GM18519 (cell line): ENCODE data around the gene TMEM107.

Source experiments
- ATAC-seq: cut with Tn5 transposase; IDR thresholded peaks from one replicate; pipeline ENCODE4 v1.9.1; 2021; ENCODE audit warnings: mild to moderate bottlenecking, moderate library complexity; ENCODE audit not compliant: unreplicated experiment, low FRiP score

TMEM107 gene

DNA sequence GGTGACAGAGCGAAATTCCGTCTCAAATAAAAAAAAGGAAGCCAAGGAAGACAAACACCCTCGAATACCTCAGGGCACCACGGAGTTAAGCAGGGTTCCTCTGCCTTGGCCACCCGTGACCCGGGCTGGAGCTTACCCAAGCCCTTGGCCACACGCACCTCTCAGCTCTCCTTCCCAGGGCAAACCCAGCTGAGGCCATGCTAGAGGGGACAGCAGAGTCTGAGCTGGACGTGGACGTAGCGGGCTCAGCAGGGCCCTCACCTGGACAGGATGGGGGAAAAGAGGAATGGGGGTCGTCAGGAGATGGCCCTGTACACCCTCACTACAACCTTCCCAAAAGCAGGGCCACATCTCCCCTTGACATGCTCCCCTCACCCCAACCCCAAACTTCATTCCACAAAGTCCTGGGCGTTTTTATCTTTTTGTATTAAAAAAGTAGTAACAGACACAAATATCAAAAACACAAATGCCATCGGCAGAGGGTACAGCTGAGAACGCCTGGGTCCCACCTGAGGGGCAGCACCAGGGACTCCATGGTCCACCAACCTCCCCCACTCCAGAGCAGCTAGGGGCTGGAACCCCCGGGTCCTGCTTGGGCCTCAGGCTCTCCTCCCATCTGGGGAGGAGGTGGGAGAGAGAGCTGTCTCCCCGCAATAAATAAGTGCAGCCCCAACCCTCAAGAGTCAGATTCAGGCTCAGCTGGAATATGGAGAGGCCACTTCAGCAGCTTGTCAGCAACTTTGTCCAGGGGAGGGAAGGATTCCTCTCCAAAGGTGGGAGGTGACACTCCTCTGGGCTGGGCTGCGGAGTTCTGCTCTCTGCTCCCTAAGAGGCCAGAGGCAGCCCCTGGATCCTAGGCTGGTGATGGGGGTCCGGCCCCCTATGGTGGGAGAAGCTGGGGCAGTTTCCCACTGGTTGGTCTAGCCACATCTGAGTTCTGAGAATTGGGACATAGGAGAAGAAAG lies 35.8 kb downstream of the TMEM107 start:
- no peak for ATAC-seq

DNA sequence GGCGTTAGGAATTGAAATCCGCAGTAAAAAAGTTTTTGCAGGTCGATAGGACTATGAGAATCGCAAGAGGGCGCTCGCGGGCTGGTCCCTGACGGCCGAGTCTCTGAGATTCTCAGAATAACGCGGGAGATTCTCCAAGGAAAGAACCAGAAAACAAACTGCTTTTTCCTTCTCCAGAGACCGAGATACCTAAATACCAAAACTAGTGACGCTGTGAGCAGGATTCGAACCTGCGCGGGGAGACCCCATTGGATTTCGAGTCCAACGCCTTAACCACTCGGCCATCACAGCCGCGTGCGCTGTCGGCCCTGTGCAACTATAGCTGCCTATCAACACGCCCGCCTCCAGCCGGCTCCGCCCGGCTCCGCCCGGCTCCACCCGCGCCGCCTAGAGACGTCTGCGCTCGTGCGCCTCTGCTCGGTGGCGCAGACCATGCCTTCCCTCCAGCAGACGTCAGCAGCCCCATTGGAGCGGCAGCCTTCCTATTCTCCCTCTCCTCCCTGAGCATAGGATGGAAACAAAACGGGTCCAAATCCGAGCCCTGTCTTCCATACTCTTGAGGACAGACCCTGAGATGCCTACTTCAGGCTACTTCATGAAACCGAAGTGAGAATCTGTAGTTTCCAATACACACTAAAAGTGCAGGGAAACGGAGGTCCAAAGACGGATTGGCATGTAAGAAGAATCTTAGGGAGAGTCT lies 37.4 kb downstream of the TMEM107 start:
- peak; percentile 58 for ATAC-seq

DNA sequence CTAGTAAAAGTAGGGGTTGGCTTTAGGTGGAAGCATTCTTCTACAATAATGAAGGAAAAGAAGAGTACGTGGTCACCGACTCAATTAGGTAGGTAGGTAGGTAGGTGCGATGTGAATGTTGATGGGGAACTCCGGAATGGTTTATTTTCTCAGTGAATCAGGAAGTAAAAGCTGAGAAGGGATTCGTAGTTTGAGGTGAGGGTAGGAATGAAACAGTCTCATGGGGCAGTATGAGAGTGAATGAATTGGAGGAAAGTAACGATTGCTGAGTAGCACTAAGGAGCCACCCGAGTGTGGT lies 37.9 kb downstream of the TMEM107 start:
- ATAC-seq = no peak

DNA sequence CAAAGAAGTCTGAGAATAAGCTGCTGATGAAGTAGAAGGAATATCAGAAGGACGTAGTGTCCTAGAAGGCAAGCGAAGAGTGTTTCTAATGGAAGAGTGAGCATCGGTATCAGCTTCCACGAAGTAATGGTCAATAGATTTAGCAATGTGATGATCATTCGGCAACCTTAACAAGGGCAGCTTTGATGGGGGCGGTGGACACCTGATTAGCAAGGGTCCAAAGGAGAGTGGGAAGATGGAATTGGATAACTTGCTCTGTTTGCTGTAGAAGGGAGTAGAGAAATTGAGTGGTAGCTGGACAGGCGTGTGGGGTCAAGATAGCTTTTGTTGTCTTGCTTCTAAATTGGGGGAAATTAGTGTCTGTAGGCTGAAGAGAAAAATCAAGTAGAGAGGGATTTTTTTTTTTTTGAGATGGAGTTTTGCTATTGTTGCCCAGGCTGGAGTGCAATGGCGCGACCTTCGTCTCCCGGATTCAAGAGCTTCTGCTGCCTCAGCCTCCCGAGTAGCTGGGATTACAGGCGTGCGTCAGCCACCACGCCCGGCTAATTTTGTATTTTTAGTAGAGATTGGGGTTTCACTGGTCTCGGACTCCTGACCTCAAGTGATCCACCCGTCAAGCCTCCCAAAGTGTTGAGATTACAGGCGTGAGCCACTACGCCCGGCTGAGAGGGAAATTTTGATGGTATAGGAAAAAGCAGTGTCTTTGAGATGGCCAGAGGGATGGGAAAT lies 38.4 kb downstream of the TMEM107 start:
- ATAC-seq = no peak

DNA sequence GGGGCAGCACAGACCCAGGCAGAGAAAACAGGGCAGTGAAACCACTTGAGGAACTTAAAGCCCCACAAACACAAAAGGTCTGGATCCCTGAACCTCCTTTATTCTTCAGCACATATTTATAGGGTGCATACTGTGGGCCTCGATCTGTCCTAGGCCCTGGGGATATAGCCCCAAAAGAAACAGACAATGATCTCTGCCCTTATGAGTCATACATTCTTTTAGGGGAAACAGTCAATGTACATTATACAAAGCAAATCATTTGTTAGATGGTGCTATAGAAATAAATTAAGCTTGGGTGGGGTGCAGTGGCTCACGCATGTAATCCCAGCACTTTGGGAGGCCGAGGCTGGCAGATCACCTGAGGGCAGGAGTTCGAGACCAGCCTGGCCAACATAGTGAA lies 42.2 kb downstream of the TMEM107 start:
- ATAC-seq = no peak

DNA sequence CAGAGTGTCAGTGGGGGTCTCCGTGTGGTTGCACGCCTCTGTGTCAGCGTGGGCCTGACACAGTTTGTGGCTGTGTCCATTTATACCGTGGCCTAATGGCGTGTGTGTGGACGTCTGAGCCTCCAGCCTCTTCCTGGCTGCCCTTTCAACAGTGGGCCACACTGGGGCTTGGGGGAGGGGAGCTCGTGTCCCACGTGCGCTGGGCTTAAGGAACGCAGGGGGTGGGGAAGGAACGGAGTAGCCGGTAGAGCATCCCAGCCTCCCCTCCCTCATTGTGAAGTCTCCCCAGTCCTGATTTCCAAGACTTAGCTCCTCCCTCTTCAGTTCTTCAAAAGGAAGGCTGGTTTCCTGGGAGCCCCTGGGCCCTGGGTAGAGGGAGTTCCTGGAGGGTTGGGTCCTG lies 42.8 kb downstream of the TMEM107 start:
- ATAC-seq = no peak

DNA sequence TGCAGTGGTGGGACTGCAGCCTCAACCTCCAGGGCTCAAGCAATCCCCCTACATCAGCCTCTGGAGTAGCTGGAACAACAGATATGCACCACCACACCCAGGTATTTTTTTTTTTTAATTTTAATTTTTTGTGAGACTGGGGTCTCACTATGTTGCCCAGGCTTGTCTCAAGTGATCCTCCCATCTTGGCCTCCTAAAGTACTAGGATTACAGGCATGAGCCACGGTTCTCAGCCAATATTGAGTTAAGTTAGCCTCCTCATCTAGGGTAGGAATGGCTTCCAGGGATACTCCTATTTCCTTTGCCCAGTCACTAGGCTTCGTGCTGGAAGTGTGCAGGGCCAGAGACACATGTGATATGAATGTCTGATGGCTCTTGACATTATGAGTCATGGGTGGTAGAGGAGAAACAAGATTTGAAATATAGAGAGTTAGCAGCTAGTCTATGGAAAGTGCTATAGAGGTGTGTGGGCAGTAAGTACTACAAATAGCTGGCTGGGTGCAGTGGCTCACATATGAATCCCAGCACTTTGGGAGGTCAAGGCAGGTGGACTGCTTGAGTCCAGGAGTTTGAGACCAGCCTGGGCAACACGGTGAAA lies 44.2 kb downstream of the TMEM107 start:
- no peak for ATAC-seq

DNA sequence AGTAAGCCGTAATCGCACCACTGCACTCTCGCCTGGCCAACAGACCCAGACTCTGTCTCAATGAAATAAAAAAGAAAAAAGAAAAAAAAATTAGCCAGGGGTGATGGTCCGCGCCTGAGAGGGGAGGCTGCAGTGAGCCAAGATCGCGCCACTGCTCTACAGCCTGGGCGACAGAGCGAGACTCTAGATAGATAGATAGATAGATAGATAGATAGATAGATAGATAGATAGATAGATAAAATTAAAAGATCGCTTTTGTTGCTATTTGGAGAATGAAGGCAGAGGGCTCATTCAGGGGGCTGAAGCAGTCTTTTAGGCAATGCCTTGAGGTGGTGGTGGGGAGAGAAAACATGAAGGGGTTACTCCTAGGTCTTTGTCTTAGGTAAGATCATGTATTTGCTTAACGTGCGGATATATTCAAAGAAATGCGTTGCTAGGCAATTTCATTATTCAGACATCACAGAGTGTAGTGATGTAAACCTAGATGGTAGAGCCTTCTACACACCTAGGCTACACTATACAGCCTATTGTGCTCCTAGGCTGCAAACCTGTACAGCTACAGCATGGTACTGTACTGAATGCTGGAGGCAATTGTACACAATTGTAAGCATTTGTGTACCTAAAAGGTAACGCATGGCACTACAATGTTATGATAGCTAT lies 47.9 kb downstream of the TMEM107 start:
- no peak for ATAC-seq

DNA sequence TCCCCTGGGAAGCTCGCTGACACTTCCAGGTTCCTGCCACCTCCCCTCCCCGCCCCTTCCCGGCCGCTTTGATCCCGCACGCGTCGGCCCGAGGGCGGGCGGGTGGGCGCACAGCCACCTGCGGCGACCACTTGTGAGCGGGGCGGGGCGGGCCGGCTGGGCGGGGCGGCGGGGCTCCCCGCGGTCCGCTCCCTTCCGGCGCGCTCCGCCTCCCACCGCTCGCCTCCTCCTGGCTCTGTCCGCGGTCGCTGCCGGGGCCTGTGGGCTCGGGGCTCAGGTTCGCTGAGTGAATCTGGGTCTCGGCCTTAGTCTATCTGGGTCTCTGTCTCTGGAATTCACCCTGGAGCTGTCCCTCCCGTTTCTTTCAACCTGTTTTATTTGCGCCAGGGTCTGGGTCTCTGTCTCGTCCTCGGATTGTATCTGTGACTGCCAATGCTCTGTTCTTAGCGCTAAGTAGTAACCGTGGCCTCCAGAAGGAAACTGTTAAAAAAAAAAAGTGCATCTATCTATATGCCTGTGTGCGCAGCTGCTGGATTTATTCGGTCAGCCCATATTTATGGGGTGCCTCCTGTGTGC lies 49.6 kb downstream of the TMEM107 start:
- ATAC-seq = no peak

DNA sequence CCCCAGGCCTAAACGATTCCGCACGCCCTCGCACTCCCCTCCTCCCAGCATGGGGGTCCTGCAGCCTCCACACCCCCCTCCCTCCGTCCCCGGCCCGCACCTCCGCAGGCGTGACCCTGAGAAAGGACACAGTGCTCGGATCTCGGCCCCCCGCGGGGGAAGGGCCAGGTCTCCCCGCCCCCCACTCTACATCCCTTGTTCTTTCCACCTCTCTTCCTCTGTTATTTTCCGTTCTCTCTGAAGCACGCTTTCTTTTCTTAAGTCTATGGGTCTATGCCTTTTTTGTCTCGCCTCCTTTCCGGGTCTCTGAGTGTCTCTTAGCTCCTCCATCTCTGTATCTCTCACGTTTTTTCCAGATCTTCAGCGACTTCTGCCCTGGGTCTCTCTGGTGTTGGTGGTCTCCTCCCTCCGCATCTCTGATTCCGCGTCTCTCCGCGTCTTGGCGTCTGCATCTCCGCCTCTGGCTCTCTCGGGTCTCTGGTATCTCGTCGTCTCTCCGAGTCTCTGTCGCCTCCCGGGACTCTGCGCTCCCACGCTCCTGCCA lies 50.2 kb downstream of the TMEM107 start:
- no peak for ATAC-seq

DNA sequence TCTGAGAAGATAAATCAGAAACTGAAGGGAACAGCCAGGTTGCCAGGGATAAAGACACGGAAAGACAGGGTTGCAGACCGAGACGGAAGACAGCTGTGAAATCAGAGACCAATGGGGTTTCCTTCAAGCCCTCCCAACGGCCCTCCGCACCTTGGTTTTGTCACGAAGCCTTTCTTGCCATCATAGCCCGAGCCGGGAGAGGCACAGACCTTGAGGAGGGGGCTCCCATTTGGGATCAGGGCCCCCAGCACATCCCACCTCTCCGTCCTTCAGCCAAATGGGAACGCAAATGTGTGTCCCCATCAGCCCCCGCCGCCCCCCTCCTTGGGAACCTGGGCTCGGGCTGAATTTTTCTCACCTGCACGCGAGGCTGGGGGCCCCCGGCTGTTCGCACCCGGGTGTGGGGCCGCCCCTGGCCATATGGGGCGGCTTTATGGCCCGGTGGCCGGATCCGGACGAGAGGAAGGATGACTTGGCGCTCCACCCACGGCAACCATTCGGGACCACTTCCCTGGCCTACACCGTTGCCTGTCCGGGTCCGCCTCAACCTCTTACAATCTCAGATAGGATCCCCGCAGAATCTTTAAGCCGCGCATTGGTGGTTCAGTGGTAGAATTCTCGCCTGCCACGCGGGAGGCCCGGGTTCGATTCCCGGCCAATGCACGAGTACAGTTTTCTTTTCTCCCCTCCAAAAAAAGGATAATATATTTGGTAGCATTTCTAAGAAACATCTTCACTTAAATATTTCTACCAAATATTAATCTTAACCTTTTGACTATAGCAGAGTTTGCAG lies 50.8 kb downstream of the TMEM107 start:
- no peak for ATAC-seq

DNA sequence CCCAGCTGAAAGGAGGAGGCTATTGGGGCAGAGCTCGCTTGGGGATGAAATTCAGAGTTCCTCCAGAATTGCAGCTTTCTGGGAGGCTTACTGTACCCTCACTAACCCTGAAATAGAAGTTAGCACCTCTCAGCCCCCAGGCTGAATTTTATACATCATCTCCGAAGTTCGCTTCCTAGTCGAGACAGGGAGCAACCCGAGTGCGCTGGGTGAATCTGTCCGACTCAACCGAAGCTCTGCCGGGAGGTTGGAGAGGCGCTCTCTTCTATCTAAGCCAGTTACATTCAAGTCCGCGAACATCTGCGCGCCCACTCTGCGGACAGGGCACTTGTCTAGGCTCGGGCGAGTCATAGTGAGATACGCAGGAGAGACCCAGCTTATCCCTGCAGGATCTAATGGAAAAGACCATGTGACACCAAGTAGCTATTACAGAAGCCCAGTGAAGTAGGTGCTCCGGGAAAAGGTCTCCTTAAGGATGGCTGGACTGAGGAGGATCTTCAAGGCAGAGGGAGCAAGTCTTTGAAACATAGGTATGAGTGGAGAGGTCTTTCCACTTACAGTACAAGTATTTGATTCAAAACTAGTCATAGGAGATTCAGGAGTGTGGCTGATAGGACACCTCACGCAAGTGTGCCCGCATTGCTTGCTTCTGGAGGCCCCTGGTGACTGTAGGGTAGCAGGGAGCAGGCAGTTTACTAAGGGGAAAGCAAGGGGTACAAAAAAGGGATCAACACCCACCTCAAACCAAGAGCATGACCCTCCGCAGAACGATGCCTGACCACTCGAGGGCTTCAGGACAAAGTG lies 51.6 kb downstream of the TMEM107 start:
- no peak for ATAC-seq

DNA sequence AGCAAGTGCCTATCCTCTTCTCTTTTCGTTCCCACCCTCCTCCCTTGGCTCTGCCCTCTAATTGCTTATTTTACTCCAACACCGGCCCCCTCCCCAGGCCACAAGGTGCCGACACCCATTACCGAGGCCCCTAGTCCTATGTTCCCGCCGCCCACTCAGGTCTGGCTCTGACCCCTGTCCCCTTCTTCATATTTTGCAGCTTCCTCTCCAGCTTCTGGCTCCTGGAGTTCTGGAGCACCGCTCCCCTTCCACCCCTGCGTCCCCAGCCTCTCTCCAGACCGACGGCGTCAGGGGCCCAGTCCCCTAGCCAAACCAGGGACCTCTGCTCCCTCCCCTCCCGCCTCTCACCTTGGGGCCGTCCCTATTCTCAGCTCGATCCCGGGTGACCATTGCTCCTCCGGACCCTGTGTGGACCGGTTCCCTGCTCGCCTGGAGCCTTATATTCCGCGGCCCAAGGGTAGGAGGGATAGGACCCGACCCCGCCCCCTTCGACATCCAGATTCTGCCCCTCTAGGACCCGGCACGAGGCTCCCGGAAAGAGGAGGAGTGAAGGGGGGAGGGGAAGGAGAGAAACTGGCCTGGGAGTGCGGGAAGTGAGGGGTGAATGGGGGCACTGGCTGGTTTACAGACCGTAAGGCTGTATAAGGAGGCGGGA lies 52.4 kb downstream of the TMEM107 start, which contains the start of gene HES7:
Gene HES7 (minus strand): TSS at position 412 of the 655 bp plus-strand sequence. CDS start 22 bp downstream, at position 390.
- ATAC-seq = no peak

DNA sequence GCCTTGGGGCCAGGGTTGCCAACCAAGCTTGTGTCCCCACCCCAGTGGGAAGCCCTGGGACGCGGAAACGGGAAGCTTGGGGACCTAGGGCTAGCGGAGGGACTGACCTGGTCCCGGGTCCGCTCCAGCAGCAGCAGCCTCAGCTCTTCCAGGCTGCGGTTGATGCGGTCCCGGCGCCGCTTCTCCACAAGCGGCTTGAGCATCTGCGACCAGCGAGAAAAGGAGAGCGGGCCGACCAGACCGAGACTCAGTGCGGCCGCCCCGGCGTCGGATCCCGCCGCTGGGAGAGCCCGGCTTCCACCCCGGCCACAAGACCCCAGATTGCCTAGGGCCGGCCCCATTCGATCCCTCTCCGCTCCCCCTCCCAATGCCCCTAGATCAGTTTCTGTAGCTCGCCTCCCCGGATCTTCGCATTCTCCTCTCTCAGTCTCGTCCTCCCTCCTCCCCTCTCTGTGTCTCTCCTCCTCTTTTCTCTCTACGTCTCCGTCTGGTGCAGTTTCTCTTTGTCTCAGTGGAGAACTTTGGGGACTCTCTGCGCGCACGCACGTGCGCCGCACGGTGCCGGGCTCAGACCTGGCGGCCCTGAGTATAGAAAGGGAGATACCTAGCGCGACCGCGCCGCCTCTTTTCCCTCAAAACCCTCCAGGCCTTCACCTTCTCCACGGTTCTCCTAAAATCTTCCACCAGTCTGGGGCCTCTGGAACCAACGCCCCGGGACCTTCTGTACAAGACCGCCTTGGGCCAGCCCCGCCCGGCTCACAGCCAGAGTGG lies 53.1 kb downstream of the TMEM107 start:
- no peak for ATAC-seq
